Mesenchymal stem cell (in vitro differentiated cells and primary cell): Measurements from ENCODE around the gene REG1A.

Experiments used
- DNase-seq: peaks from one replicate; pipeline ENCODE4 v3.0.0-alpha.2; 2013
- H2AFZ ChIP-seq: one replicate; pipeline ENCODE4 v1.6.1; 2013; ENCODE audit warnings: low read depth, mild to moderate bottlenecking, control low read depth, inconsistent platforms, low read length, moderate library complexity
- H2AK5ac ChIP-seq: 2 replicates; pipeline ENCODE4 v1.6.1; 2013; ENCODE audit warnings: low read length, moderate library complexity, mild to moderate bottlenecking, inconsistent platforms; ENCODE audit not compliant: severe bottlenecking
- H2BK120ac ChIP-seq: one replicate; pipeline ENCODE4 v1.6.1; 2013; ENCODE audit warnings: low read depth, mild to moderate bottlenecking, inconsistent platforms, low read length, moderate library complexity
- H2BK12ac ChIP-seq, 2 experiments: one replicate each; pipeline ENCODE4 v1.6.1; 2013; ENCODE audit warnings: inconsistent platforms in 2 of 2, low read length in 2 of 2, mild to moderate bottlenecking in 2 of 2, moderate library complexity in 2 of 2, control low read depth in 1 of 2
- H2BK15ac ChIP-seq: one replicate; pipeline ENCODE4 v1.6.1; 2013; ENCODE audit warnings: mild to moderate bottlenecking, low read depth, inconsistent platforms; ENCODE audit not compliant: poor library complexity, severe bottlenecking
- H2BK5ac ChIP-seq: 2 replicates; pipeline ENCODE4 v1.6.1; 2013; ENCODE audit warnings: low read depth, mild to moderate bottlenecking, low read length, control low read depth, inconsistent platforms; ENCODE audit not compliant: poor library complexity, severe bottlenecking
- H3K14ac ChIP-seq, 2 experiments: one replicate each; pipeline ENCODE4 v1.6.1; 2013; ENCODE audit warnings: inconsistent platforms in 2 of 2, low read length in 2 of 2, control low read depth in 1 of 2, mild to moderate bottlenecking in 1 of 2, moderate library complexity in 1 of 2
- H3K18ac ChIP-seq, 2 experiments: one replicate each; pipeline ENCODE4 v1.6.1; 2013; ENCODE audit warnings: inconsistent platforms in 2 of 2, low read length in 2 of 2, control low read depth in 1 of 2, low read depth in 1 of 2, mild to moderate bottlenecking in 1 of 2
- H3K23ac ChIP-seq, 2 experiments: one replicate each; pipeline ENCODE4 v1.6.1; 2013; ENCODE audit warnings: inconsistent platforms in 2 of 2, low read length in 2 of 2, mild to moderate bottlenecking in 2 of 2, moderate library complexity in 2 of 2, control low read depth in 1 of 2
- H3K27ac ChIP-seq: 2 replicates; pipeline ENCODE4 v1.5.1; 2013; ENCODE audit warnings: mild to moderate bottlenecking, moderate library complexity, low read length, control low read depth, inconsistent platforms; ENCODE audit not compliant: poor library complexity, severe bottlenecking
- H3K27me3 ChIP-seq, 2 experiments: 2 replicates each; pipeline versions ENCODE4 v1.6.1 to v1.7.0; 2013; ENCODE audit warnings: low read length in 2 of 2, mild to moderate bottlenecking in 2 of 2, moderate library complexity in 2 of 2, control low read depth in 1 of 2, inconsistent platforms in 1 of 2; ENCODE audit not compliant: control insufficient read depth in 1 of 2, insufficient read depth in 1 of 2
- H3K36me3 ChIP-seq, 2 experiments: 2 replicates each; pipeline versions ENCODE4 v1.6.1 to v1.7.0; 2013; ENCODE audit warnings: low read length in 2 of 2, control low read depth in 1 of 2, inconsistent platforms in 1 of 2, low read depth in 1 of 2, mild to moderate bottlenecking in 1 of 2; ENCODE audit not compliant: insufficient read depth in 2 of 2, control insufficient read depth in 1 of 2
- H3K4ac ChIP-seq, 2 experiments: one replicate each; pipeline ENCODE4 v1.6.1; 2013; ENCODE audit warnings: inconsistent platforms in 2 of 2, low read length in 2 of 2, mild to moderate bottlenecking in 2 of 2, moderate library complexity in 2 of 2, control low read depth in 1 of 2, low read depth in 1 of 2
- H3K4me1 ChIP-seq: 2 replicates; pipeline ENCODE4 v1.6.1; 2013; ENCODE audit warnings: low read depth, low read length, control low read depth; ENCODE audit not compliant: control insufficient read depth, insufficient read depth
- H3K4me2 ChIP-seq: 2 replicates; pipeline ENCODE4 v1.6.1; 2013; ENCODE audit warnings: low read length, mild to moderate bottlenecking, inconsistent platforms; ENCODE audit not compliant: poor library complexity, severe bottlenecking
- H3K4me3 ChIP-seq, 2 experiments: 2 replicates each; pipeline versions ENCODE4 v1.5.1 to v1.7.0; 2013; ENCODE audit warnings: low read length in 2 of 2, mild to moderate bottlenecking in 2 of 2, control low read depth in 1 of 2, low read depth in 1 of 2; ENCODE audit not compliant: insufficient read depth in 1 of 2
- H3K79me1 ChIP-seq: replicated peaks from 2 replicates; pipeline ENCODE4 v1.6.1; 2013; ENCODE audit warnings: mild to moderate bottlenecking, control low read depth, low read length, inconsistent platforms; ENCODE audit not compliant: poor library complexity, severe bottlenecking
- H3K9ac ChIP-seq: 2 replicates; pipeline ENCODE4 v1.7.0; 2013; ENCODE audit warnings: mild to moderate bottlenecking, low read length, moderate library complexity
- H3K9me3 ChIP-seq: 2 replicates; pipeline ENCODE4 v1.7.0; 2013; ENCODE audit warnings: mild to moderate bottlenecking, low read length; ENCODE audit not compliant: control insufficient read depth
- H4K8ac ChIP-seq: one replicate; pipeline ENCODE4 v1.6.1; 2013; ENCODE audit warnings: inconsistent platforms, mild to moderate bottlenecking, low read length, moderate library complexity
- H4K91ac ChIP-seq: one replicate; pipeline ENCODE4 v1.6.1; 2013; ENCODE audit warnings: mild to moderate bottlenecking, low read length, inconsistent platforms
- WGBS: methylation state at CpG from one replicate; pipeline ENCODE4 v1.1.7; 2013; ENCODE audit warnings: mixed read lengths; 5-methylcytosine and 5-hydroxymethylcytosine counted together

Gene REG1A

DNA sequence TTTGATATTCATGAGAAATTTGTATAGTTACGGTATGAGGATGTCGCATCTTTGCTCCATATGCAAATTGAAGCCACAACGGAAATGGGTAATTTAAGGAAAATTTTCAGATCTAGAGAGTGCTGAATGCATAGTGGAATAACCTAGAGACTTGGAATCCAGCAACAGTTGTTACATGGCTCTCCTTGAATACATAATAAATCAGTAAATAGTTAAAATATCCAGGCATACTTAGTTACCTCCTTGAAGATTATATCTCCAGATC is 5.4 kb downstream of the REG1A start:
- H2AFZ ChIP-seq = no peak overlapping the region
- H3K4me1 ChIP-seq = no peaks in the 10 kb centered on the region
- no peak overlapping the region for H3K27ac ChIP-seq
- no peak overlapping the region for H3K23ac ChIP-seq
- no peak overlapping the region for H3K9ac ChIP-seq
- H3K79me1 ChIP-seq = no peaks in the 10 kb centered on the region
- H3K18ac ChIP-seq = no peak overlapping the region
- whole genome bisulfite sequencing = 94% methylated on average over 3 of the region's 3 CpGs
- no peak overlapping the region for H2BK5ac ChIP-seq
- no peaks in the 10 kb centered on the region for H3K36me3 ChIP-seq
- H2BK15ac ChIP-seq = no peak overlapping the region
- no peak overlapping the region for H2BK12ac ChIP-seq
- no peaks in the 10 kb centered on the region for H3K27me3 ChIP-seq
- H3K4me3 ChIP-seq = no peak overlapping the region
- DNase-seq = no peak
- H2AK5ac ChIP-seq = no peak overlapping the region
- no peak overlapping the region for H2BK120ac ChIP-seq
- no peak overlapping the region for H4K91ac ChIP-seq
- no peak overlapping the region for H3K4ac ChIP-seq
- no peaks in the 10 kb centered on the region for H3K9me3 ChIP-seq
- no peak overlapping the region for H3K14ac ChIP-seq
- no peak overlapping the region for H4K8ac ChIP-seq
- H3K4me2 ChIP-seq = no peak overlapping the region

DNA sequence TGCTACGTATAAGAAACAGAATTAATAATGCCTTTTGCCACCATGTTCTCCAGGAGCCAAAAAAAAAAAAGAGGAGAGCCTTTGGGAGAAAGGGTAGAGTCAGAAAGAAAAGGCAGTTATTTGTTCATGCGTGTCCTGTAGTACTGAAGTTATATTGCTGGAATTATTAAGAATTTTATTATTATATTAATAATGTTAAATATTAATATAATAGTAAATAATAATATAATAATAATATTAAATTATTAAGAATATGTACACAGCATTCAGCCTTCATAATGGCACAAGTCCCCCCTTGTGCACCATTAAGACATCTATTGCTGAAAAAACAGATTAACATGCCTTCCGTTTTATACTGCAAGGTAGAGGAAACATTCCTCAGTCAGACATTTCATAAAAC is 8.1 kb downstream of the REG1A start:
- H2BK5ac ChIP-seq = no peak overlapping the region
- no peak overlapping the region for H4K91ac ChIP-seq
- no peak overlapping the region for H3K4me3 ChIP-seq
- no peaks in the 10 kb centered on the region for H3K4me1 ChIP-seq
- H3K4ac ChIP-seq = no peak overlapping the region
- no peaks in the 10 kb centered on the region for H3K9me3 ChIP-seq
- no peak overlapping the region for H3K23ac ChIP-seq
- H3K36me3 ChIP-seq = no peaks in the 10 kb centered on the region
- H3K27ac ChIP-seq = no peak overlapping the region
- WGBS = 100% methylated on average over 1 of the region's 3 CpGs
- no peak overlapping the region for H2BK15ac ChIP-seq
- H2BK120ac ChIP-seq = no peak overlapping the region
- H3K4me2 ChIP-seq = no peak overlapping the region
- H3K79me1 ChIP-seq = no peaks in the 10 kb centered on the region
- no peak overlapping the region for H3K9ac ChIP-seq
- H3K18ac ChIP-seq = no peak overlapping the region
- no peak for DNase-seq
- no peak overlapping the region for H4K8ac ChIP-seq
- no peak overlapping the region for H2BK12ac ChIP-seq
- no peak overlapping the region for H3K14ac ChIP-seq
- H2AFZ ChIP-seq = no peak overlapping the region
- no peak overlapping the region for H2AK5ac ChIP-seq
- no peaks in the 10 kb centered on the region for H3K27me3 ChIP-seq

DNA sequence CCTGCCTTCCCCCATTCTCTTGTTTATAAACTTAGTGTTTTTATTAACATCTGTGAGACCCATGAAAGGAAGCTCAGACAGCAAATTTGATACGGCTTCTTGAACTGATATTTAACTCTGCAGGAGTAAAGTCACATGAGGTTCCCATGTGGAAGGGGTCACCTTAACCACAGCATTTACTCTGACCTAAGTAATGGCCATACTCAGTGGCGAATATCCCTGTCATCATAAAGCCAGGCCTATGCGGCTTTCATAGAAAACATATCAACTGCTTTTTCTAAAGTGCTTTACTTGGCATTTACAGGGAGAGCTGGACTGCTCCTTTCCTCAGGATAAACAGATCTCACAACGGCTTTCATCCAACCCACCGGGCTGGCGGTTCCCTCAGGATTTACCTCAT is 9.0 kb downstream of the REG1A start:
- Histone ChIP-seq H3K27ac (no peak overlapping the region), H3K9me3 (no peaks in the 10 kb centered on the region), H3K79me1 (no peaks in the 10 kb centered on the region), H2BK5ac (no peak overlapping the region), H3K4ac (no peak overlapping the region), H3K23ac (no peak overlapping the region), H4K8ac (no peak overlapping the region), H3K9ac (no peak overlapping the region), H2BK12ac (no peak overlapping the region), H2BK120ac (no peak overlapping the region), H3K18ac (no peak overlapping the region), H3K27me3 (no peaks in the 10 kb centered on the region), H4K91ac (no peak overlapping the region), H3K4me1 (no peaks in the 10 kb centered on the region), H2BK15ac (no peak overlapping the region), H3K14ac (no peak overlapping the region), H2AFZ (no peak overlapping the region), H2AK5ac (no peak overlapping the region), H3K4me2 (no peak overlapping the region), H3K4me3 (no peak overlapping the region), H3K36me3 (no peaks in the 10 kb centered on the region)
- no peak for DNase-seq
- 73% methylated on average over 6 of the region's 6 CpGs for WGBS

DNA sequence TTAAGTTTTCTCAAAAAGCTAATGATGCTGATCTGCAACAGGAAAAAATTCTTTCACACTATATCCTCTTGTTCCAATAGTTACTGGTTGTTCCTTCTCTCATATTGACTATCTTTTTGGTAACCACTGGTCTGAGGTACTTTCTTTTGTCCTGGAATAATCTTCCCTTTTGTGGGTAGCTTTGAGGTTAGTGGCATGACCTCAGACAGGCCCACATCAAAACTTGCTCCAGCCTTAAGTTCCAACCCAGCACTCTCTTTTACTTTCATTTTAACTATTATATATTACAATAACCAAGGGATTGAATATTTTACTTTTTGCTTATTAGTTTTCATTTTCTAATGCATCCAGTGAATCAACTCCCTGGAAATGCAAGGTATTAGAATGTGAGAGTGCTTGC is 9.5 kb downstream of the REG1A start:
- Histone ChIP-seq H4K91ac (no peak overlapping the region), H3K27ac (no peak overlapping the region), H4K8ac (no peak overlapping the region), H2BK5ac (no peak overlapping the region), H2BK12ac (no peak overlapping the region), H3K4me1 (no peaks in the 10 kb centered on the region), H3K27me3 (no peaks in the 10 kb centered on the region), H3K18ac (no peak overlapping the region), H2AFZ (no peak overlapping the region), H3K9ac (no peak overlapping the region), H3K36me3 (no peaks in the 10 kb centered on the region), H3K4me3 (no peak overlapping the region), H3K79me1 (no peaks in the 10 kb centered on the region), H3K4me2 (no peak overlapping the region), H2AK5ac (no peak overlapping the region), H3K4ac (no peak overlapping the region), H3K14ac (no peak overlapping the region), H2BK15ac (no peak overlapping the region), H3K23ac (no peak overlapping the region), H2BK120ac (no peak overlapping the region), H3K9me3 (no peaks in the 10 kb centered on the region)
- no peak for DNase-seq
